HCT116 (cell line): ENCODE results near the gene KIF26B. TPM values are rescaled to one million over a fixed set of nuclear protein-coding genes. Genes with fewer than 3 reads are reported as not detected.

ENCODE experiments used
- ATAC-seq: fragments of 200-7000 bp; cut with Tn5 transposase; 2 replicates; pipeline ENCODE4 v1.9.1; 2020; ENCODE audit warnings: mild to moderate bottlenecking, moderate library complexity
- BruUV-seq: library from RNA; stranded (reverse); fragments of 400-500 nt; replicated peaks from 2 replicates; lab custom pipeline; 2021; lab: Mats Ljungman, UMichigan
- CTCF ChIA-PET: fragments of 300-600 bp; sonication (Branson Sonifier 250); formaldehyde crosslinking; loops from one replicate; lab custom pipeline; 2021; ENCODE audit warnings: antibody characterized with exemption; lab: Charles Lee
- POLR2A ChIA-PET: fragments of 300-600, 350-600 bp; sonication (Branson Sonifier 250); formaldehyde crosslinking; loops from one replicate; lab custom pipeline; 2021; ENCODE audit warnings: antibody characterized with exemption; lab: Charles Lee
- RAD21 ChIA-PET, 2 experiments: fragments of 300-600 bp; sonication (Branson Sonifier 250); formaldehyde crosslinking; loops; one replicate each; lab custom pipeline; 2023; ENCODE audit warnings: low total read pairs in 2 of 2; ENCODE audit not compliant: uncharacterized antibody in 2 of 2, unreplicated experiment in 2 of 2, low non-redundant PET in 1 of 2; lab: Charles Lee
- DNase-seq: peaks from one replicate; pipeline ENCODE4 v3.0.0-alpha.2; 2010; ENCODE audit warnings: low read depth, low spot score
- H2AFZ ChIP-seq: fragments of 200-600 bp; shearing (Covaris generic), sonication (generic); 2 replicates; pipeline ENCODE4 v1.6.1; 2017; ENCODE audit warnings: low read depth, mixed run types, mixed read lengths, antibody characterized with exemption, low read length; ENCODE audit not compliant: poor library complexity, severe bottlenecking
- H3K27ac ChIP-seq: 2 replicates; pipeline ENCODE4 v1.5.1; 2012; ENCODE audit warnings: low read depth, low read length
- H3K27me3 ChIP-seq: fragments of 200-600 bp; sonication (generic); 2 replicates; pipeline ENCODE4 v1.6.1; 2016; ENCODE audit warnings: mixed run types, low read length, mixed read lengths; ENCODE audit not compliant: insufficient read depth
- H3K36me3 ChIP-seq, 2 experiments: fragments of 200-500 bp in 1 of 2; fragments of 200-600 bp in 1 of 2; sonication (Bioruptor generic) in 1 of 2; sonication (generic) in 1 of 2; 2 replicates each; pipeline versions ENCODE4 v1.5.1 to v1.6.1; 2014 to 2016; ENCODE audit warnings: low read length in 2 of 2, inconsistent platforms in 1 of 2, mixed read lengths in 1 of 2, mixed run types in 1 of 2; ENCODE audit not compliant: insufficient read depth in 2 of 2, control insufficient read depth in 1 of 2
- H3K4me1 ChIP-seq, 2 experiments: fragments of 200-600 bp in 1 of 2; sonication (generic) in 1 of 2; 2 replicates each; pipeline versions ENCODE4 v1.5.1 to v1.6.1; 2012 to 2017; ENCODE audit warnings: low read length in 2 of 2, inconsistent platforms in 1 of 2, mild to moderate bottlenecking in 1 of 2, mixed read lengths in 1 of 2, mixed run types in 1 of 2, moderate library complexity in 1 of 2; ENCODE audit not compliant: insufficient read depth in 2 of 2, control insufficient read depth in 1 of 2
- H3K4me2 ChIP-seq: fragments of 200-600 bp; sonication (generic); 2 replicates; pipeline ENCODE4 v1.6.1; 2017; ENCODE audit warnings: mixed run types, low read length, mixed read lengths
- H3K4me3 ChIP-seq, 2 experiments: fragments of 200-600 bp in 1 of 2; sonication (generic) in 1 of 2; replicated peaks in 1 of 2; 2 replicates each; pipeline ENCODE4 v1.5.1; 2011 to 2016; ENCODE audit warnings: low read length in 2 of 2, control low read depth in 1 of 2, low read depth in 1 of 2, mild to moderate bottlenecking in 1 of 2, mixed read lengths in 1 of 2, mixed run types in 1 of 2
- H3K79me2 ChIP-seq: fragments of 200-600 bp; sonication (generic); 2 replicates; pipeline ENCODE4 v1.6.1; 2017; ENCODE audit warnings: mild to moderate bottlenecking, mixed run types, low read length, moderate library complexity, mixed read lengths; ENCODE audit not compliant: insufficient read depth
- H3K9ac ChIP-seq: fragments of 200-600 bp; sonication (generic); 2 replicates; pipeline ENCODE4 v1.6.1; 2016; ENCODE audit warnings: low read length, mixed read lengths
- H3K9me2 ChIP-seq: fragments of 200-600 bp; sonication (generic), shearing (Covaris generic); 2 replicates; pipeline ENCODE4 v1.6.1; 2017; ENCODE audit warnings: mixed run types, mild to moderate bottlenecking, moderate library complexity; ENCODE audit not compliant: insufficient read depth
- H3K9me3 ChIP-seq, 2 experiments: fragments of 200-500 bp in 1 of 2; fragments of 200-600 bp in 1 of 2; sonication (Bioruptor generic) in 1 of 2; sonication (generic) in 1 of 2; 2 replicates each; pipeline ENCODE4 v1.6.1; 2014 to 2017; ENCODE audit warnings: low read length in 2 of 2, mixed read lengths in 2 of 2, inconsistent platforms in 1 of 2, low read depth in 1 of 2, mild to moderate bottlenecking in 1 of 2, mixed run types in 1 of 2, moderate library complexity in 1 of 2; ENCODE audit not compliant: control insufficient read depth in 1 of 2, insufficient read depth in 1 of 2
- H4K20me1 ChIP-seq: fragments of 200-600 bp; sonication (generic), shearing (Covaris generic); 2 replicates; pipeline ENCODE4 v1.6.1; 2017; ENCODE audit warnings: mixed run types, mild to moderate bottlenecking, moderate library complexity; ENCODE audit not compliant: insufficient read depth
- CBX3 ChIP-seq: IDR thresholded peaks from 2 replicates; pipeline ENCODE4 v1.6.1; 2012; ENCODE audit warnings: low read depth
- CEBPB ChIP-seq: IDR thresholded peaks from 2 replicates; pipeline ENCODE4 v1.6.1; 2012; ENCODE audit warnings: low read depth
- EGR1 ChIP-seq: IDR thresholded peaks from 2 replicates; pipeline ENCODE4 v1.6.1; 2012; ENCODE audit warnings: low read depth
- ELF1 ChIP-seq: IDR thresholded peaks from 2 replicates; pipeline ENCODE4 v1.6.1; 2012; ENCODE audit warnings: low read depth, borderline replicate concordance
- EZH2 ChIP-seq: fragments of 200-600 bp; sonication (generic); IDR thresholded peaks from 2 replicates; pipeline ENCODE4 v1.6.1; 2017; ENCODE audit warnings: antibody characterized with exemption, mixed run types
- EZH2phosphoT487 ChIP-seq: fragments of 200-600 bp; IDR thresholded peaks from 2 replicates; pipeline ENCODE4 v1.6.1; 2018; ENCODE audit warnings: antibody characterized with exemption, borderline replicate concordance
- FOSL1 ChIP-seq: IDR thresholded peaks from 2 replicates; pipeline ENCODE4 v1.6.1; 2012; ENCODE audit warnings: low read depth
- POLR2AphosphoS5 ChIP-seq: IDR thresholded peaks from 2 replicates; pipeline ENCODE4 v1.6.1; 2011; ENCODE audit warnings: mild to moderate bottlenecking, low read depth, low read length, moderate library complexity
- REST ChIP-seq: IDR thresholded peaks from 2 replicates; pipeline ENCODE4 v1.6.1; 2012; ENCODE audit warnings: low read depth
- SP1 ChIP-seq: IDR thresholded peaks from 2 replicates; pipeline ENCODE4 v1.6.1; 2012; ENCODE audit warnings: low read depth
- SRF ChIP-seq: IDR thresholded peaks from 2 replicates; pipeline ENCODE4 v1.6.1; 2012; ENCODE audit warnings: low read depth
- YY1 ChIP-seq: IDR thresholded peaks from 2 replicates; pipeline ENCODE4 v1.6.1; 2011; ENCODE audit warnings: low read length, low read depth, moderate library complexity, mild to moderate bottlenecking; ENCODE audit not compliant: insufficient replicate concordance; ENCODE audit errors: extremely low read depth
- ZFX ChIP-seq: fragments of 450-650 bp; IDR thresholded peaks from 2 replicates; pipeline ENCODE4 v1.6.1; 2017
- intact Hi-C: fragments of 100-400 bp; cut with micrococcal nuclease; formaldehyde crosslinking; loops from 2 replicates; pipeline ENCODE4 v1.10.0; 2022
- total RNA-seq: library from RNA; stranded (reverse); gene quantifications from one replicate; pipeline ENCODE4 v1.2.1, GENCODE V29; 2021; ENCODE audit not compliant: unreplicated experiment
- TF ChIP-seq, protein P1 (sequence below): IDR thresholded peaks from 2 replicates; pipeline ENCODE4 v1.6.1; 2012

The KIF26B gene
- total RNA-seq, 1 experiment from 2014 or later: 0.49 TPM

DNA sequence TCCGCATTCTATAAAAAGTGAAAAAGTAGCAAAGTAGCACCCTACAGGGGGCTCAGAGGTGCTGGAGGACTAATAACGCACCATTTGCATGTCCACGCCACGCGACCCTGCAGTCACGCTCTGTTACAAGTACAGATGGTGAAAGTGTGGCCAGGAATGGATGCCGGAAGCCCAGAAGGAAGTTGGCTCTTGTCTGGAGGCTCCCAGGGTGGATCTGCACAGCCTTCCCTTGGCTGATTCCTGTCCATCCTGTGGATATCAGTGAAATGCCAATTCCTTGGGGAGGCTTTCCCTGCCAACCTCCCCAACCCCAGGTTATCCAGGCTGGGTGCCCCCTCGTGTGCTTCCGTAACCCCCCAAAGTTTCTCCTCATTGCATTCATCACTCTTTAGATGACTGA is 396.8 kb downstream of the KIF26B start:
- H3K4me2 ChIP-seq: no peak overlapping the region
- TF ChIP-seq SP1: no peak
- no peak for TF ChIP-seq POLR2AphosphoS5
- TF ChIP-seq EZH2phosphoT487: no peak
- no peak for TF ChIP-seq EGR1
- TF ChIP-seq EZH2: no peak
- TF ChIP-seq, protein P1, sequence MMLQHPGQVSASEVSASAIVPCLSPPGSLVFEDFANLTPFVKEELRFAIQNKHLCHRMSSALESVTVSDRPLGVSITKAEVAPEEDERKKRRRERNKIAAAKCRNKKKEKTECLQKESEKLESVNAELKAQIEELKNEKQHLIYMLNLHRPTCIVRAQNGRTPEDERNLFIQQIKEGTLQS: no peak
- no peak for TF ChIP-seq REST
- TF ChIP-seq SRF: no peak
- no peak for TF ChIP-seq CEBPB
- no peak for TF ChIP-seq ELF1
- TF ChIP-seq CBX3: no peak
- TF ChIP-seq YY1: no peak
- no peak for TF ChIP-seq ZFX
- no peak for TF ChIP-seq FOSL1
- CTCF ChIA-PET: no interaction called here
- H3K27ac ChIP-seq: no peak overlapping the region
- peaks cover 26% of the 10 kb centered on the region for H3K27me3 ChIP-seq
- ATAC-seq: no peak
- no TSS peak for BruUV-seq
- no peaks in the 10 kb centered on the region for H3K79me2 ChIP-seq
- intact Hi-C loops: no loop called here
- H3K9me3 ChIP-seq: no peaks in the 10 kb centered on the region
- POLR2A ChIA-PET: no interaction called here
- H3K4me1 ChIP-seq: no peaks in the 10 kb centered on the region
- H3K4me3 ChIP-seq: no peak overlapping the region
- no peaks in the 10 kb centered on the region for H3K36me3 ChIP-seq
- DNase-seq: no peak
- no peaks in the 10 kb centered on the region for H3K9me2 ChIP-seq
- RAD21 ChIA-PET: no interaction called here
- H2AFZ ChIP-seq: no peak overlapping the region
- no peaks in the 10 kb centered on the region for H4K20me1 ChIP-seq
- H3K9ac ChIP-seq: no peak overlapping the region
